DOHH2 (cell line): ENCODE data around the gene CAPZA1.

Source experiments
- EZH2phosphoT487 ChIP-seq: fragments of 200-600 bp; sonication (generic); IDR thresholded peaks from 2 replicates; pipeline ENCODE4 v1.6.1; 2017; ENCODE audit warnings: borderline replicate concordance, mild to moderate bottlenecking, antibody characterized with exemption, low read length, moderate library complexity, mixed read lengths
- TF ChIP-seq, protein P1 (sequence below): fragments of 200-600 bp; sonication (generic); IDR thresholded peaks from one replicate; pipeline ENCODE4 v1.5.1; 2014; ENCODE audit warnings: antibody characterized with exemption, mild to moderate bottlenecking, low read depth, low read length; ENCODE audit not compliant: poor library complexity, severe bottlenecking

DNA sequence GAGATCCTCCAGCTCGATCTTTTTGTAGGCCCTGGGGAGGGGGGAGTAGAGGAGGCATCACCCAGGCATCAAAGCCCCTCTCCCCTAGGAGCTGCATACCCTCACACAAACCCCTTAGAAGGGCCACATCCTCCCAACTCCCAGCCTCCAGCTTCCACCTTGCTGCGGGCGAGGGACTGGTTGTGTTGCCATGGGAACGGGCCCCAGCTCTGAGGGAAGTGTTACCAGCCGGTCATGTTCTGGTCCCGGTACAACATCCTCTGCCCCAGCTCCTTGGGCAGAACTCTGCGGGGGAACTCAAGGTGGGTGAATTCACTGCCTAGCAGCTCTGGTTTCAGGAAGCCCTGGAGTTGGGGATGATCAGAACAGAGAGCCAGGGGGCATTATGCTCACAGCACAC is 91.4 kb downstream of the CAPZA1 start:
- TF ChIP-seq, protein P1, sequence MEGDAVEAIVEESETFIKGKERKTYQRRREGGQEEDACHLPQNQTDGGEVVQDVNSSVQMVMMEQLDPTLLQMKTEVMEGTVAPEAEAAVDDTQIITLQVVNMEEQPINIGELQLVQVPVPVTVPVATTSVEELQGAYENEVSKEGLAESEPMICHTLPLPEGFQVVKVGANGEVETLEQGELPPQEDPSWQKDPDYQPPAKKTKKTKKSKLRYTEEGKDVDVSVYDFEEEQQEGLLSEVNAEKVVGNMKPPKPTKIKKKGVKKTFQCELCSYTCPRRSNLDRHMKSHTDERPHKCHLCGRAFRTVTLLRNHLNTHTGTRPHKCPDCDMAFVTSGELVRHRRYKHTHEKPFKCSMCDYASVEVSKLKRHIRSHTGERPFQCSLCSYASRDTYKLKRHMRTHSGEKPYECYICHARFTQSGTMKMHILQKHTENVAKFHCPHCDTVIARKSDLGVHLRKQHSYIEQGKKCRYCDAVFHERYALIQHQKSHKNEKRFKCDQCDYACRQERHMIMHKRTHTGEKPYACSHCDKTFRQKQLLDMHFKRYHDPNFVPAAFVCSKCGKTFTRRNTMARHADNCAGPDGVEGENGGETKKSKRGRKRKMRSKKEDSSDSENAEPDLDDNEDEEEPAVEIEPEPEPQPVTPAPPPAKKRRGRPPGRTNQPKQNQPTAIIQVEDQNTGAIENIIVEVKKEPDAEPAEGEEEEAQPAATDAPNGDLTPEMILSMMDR: no peak
- TF ChIP-seq EZH2phosphoT487: no peak
